HG02623 (cell line): ENCODE data around the gene ZNF70.

ENCODE experiments used
- ATAC-seq: cut with Tn5 transposase; IDR thresholded peaks from one replicate; pipeline ENCODE4 v1.9.1; 2021; ENCODE audit warnings: moderate library complexity; ENCODE audit not compliant: unreplicated experiment

ZNF70 gene

DNA sequence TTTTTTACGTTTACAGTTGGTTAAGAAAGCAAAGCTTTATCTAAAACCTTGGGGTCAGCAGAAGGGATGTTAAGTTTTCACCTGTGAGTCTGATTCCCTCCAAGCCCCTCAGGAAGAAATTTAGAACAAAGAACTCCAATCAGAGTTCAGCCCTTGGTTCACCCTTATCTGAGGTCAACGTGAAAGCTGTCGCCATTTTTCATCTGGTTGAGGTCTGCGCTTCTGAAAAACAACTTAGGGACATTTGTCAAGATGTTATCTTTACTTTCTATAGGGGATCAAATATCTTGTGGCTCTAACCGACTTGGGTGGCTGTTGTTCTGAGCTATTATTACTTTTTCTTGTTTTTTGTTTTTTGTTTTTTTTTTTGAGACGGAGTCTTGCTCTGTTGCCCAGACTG, 30.1 kb downstream of the ZNF70 start:
- ATAC-seq: no peak

DNA sequence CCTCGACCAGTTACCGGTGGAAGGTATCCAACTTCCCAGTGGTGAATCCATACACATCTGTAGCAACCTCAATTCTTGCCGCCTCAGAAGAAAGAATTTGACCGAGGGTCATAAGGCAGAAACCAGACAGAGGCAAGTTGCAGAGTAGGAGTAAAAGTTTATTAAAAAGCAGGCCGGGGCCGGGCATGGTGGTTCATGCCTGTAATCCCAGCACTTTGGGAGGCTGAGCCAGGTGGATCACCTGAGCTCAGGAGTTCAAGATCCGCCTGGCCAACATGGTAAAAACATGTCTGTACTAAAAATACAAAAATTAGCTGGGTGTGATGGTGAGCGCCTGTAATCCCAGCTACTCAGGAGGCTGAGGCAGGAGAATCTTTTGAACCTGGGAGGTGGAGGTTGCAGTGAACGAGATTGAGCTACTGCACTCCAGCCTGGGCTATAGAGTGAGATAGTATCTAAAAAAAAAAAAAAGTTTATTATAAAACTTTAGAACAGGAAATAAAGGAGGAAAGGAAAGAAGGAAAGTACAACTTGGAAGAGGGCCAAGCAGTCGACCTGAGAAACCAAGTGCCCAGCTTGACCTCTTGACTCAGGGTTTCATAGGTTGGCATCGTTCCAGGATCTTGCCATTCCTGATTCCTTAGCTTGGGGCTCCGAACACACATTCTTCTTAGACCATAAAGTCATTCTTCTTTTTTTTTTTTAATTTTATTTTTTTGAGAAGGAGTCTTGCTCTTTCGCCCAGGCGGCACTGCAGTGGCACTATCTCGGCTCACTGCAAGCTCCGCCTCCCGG, 32.3 kb downstream of the ZNF70 start:
- ATAC-seq: no peak

DNA sequence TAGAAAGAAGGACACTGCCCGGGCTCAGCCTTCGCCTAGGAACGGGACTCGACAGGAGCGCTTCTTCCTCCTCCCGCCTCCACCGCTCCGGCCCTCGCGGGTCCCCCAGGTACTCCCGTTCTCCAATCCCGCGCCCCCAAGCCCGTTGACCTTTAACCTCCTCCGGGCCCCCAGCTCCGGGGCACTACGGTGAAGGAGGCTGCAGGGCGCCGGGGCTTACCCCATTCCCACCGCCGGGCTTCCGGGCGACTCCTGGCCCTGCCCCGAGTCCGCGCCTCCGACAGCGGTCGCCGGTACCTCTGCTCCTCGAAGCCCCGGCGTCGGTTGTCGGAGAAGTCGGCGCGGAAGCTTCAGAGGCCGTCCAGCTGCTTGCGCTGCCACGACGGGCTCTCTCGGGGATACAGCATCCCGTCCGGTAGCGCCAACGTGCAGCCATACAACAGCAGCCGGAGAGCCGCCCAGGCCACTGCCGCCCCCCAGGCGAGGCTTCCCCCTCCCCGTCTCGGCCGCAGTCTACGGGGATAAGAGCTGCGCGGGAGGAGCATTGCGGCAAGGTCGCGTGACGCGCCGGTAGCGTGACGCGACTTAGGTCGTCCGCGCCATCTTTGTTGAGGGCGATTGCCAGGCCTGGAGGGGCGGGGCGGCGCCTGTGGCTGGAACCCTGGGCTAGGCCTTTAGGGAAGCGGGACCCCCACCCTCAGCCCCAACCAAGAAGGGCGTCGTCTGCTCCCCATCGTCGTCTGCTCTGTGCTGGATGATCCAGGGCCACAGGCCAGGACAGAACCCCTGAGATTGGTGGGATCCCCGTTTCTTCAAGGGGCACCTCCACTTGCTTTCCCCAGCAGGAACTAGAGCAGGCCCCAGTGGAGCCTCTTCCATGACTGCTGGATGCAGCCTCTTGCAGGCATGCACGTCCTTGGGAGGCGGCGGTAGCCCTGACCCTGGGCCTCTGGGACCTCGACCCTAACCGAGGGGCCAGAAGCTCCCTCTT, 33.8 kb downstream of the ZNF70 start:
- peak; percentile 79 for ATAC-seq

DNA sequence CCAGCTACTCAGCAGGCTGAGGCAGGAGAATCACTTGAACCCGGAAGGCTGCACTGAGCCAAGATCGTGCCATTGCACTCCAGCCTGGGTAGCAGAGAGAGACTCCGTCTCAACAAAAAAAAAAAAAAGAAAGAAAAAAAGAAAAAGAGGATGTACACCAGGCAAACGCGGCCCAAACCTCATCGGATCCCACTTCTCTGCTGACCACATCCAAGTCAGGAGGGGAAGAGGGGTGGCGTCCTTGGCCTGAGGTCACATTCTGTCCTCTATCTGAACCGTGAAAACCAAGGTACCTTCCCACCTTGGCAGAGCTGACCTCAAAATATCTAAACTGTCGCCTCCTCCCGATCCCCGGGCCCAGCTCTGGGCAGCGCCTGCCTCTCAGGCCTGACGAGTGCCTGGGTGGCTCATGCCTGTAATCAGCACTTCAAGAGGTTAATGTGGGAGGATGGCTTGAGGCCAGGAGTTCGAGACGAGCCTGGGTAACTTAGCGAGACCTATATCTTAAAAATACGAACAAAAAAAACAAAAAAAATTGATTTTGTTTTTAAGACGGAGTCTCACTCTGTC, 35.0 kb downstream of the ZNF70 start:
- ATAC-seq: no peak

DNA sequence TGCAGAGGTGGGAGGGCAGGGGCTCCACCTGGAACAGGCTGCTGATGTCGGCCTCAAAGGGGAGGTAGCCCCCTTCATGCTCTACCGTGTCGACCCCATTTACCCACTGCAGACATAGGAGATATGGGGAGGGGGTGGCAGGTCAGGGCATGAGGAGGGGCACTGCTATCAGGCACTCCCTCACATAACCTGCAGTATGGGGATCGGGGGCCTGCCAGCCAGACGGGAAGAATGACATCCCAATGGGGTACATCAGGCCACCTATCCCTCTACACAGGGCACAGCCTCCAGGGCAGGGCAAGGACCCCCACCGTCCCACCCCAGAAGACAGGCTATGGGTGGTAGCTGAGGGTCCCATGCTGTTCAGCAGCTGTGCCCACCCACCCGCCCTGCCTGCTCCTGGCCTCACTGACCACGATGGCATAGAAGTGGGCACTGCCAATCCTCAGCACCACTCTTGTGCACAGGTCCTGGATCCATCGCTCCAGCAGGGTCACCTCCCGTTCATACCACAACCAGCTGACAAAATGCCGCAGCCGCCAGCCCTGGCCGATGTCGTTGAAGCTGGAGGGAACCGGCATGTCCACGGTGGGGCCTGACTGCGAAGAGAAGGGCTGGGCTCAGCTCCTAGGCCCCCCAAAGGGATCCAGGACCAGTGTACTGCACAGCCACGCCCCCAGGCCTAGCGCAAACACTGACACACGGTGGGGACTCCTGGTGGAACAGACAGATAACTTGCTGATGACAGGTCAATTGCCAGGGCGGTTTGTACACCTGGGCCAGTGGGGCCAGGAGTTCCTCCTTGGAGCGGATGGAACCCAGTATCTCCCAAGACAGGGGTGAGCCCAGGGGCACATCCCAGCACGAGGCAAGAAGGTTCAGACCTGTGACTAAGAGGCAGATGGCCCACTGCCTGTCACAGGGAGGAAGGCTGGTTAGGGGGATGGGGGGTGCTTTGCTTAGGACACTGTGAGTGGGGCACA, 36.0 kb downstream of the ZNF70 start:
- ATAC-seq: no peak

DNA sequence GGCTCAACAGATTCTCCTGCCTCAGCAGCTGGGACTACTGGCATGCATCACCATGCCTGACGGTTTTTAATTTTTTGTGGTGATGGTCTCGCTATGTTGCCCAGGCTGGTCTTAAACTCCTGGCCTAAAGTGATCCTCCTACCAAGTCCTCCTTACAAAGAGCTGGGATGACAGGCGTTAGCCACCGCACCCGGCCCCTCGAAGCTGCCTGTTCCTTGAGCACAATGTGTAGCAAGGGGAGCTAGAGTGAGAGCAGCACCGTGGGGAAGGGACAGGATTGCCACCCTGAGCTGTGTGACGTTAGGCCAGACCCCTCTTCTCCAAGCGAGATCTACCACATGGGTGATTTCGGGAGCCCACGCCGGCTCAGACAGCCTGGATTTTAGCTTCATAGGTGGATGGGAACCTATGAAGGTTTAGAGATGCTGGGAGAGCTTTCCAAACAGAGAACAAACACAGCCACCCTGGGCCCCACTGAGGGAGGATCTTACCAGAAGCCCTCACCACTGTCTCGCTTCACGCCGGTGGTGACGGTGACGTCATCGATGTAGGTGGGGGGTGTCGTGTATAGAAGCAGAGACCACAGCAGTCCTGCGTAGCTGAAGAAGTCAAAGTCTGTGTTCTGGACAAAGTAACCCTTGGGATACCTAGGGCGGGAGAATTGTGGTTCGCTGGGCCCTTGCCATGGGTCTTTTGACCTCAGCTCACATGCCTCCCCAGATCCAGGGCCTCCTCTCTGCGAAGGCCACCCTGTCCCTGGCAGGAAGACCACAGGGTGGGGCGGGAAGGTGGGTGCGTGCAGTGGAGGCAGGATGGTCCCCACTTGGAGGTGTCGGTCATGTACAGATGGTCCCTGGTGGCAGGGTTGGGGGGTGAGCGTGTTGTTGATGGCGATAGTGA, 37.0 kb downstream of the ZNF70 start:
- ATAC-seq: no peak

DNA sequence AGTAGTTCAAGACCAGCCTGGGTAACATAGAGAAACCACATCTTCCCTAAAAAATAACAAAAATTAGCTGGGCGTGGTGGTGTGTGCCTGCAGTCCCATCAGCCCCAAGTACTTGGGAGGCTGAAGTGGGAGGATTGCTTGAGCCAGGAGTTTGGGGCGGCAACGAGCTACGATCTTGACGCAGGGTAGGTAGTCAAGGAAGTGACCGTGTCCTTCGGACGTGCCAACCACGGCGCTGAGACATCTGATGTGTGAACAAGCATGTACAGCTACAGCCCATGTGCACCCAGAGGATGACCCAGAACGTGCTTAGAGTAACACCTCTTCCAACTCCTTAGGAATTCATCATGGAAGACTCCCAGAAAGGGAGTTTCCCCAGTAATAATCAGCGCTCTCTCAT, 38.7 kb downstream of the ZNF70 start:
- ATAC-seq: no peak

DNA sequence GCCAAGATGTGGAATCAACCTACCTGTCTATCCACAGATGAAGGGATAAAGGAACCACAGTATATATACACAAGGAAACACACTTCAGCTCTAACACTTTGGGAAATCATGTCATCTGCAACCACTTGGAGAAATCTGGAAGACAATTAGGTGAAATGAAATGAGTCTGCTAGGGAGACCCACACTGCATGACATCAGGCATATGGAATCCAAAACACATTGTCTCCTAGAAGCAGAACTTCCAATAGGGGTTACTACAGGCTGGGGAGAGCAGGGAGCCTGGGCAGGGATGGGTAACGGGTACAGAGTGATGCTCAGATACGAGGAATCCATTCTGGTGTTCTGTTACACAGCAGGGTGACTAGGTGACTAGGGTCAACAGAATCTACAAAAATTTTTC, 41.8 kb downstream of the ZNF70 start:
- ATAC-seq: no peak

DNA sequence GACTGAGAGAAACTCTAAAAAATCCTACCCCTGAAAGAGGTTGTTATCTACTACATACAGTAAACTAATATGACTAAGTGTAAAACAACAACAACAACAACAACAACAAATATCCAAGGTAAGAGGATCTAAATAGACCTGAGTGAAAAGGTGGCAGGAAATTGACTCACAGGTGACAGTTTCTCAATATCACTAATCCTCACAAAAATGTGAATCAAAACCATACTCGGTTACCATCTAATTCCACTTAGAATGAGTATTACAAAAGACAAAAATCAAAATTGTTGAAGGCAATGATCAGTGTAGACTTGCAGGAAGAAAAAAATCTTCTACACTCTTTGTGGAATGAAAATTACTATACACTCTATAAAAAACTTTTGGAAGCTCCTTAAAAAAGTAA, 42.6 kb downstream of the ZNF70 start:
- no peak for ATAC-seq

DNA sequence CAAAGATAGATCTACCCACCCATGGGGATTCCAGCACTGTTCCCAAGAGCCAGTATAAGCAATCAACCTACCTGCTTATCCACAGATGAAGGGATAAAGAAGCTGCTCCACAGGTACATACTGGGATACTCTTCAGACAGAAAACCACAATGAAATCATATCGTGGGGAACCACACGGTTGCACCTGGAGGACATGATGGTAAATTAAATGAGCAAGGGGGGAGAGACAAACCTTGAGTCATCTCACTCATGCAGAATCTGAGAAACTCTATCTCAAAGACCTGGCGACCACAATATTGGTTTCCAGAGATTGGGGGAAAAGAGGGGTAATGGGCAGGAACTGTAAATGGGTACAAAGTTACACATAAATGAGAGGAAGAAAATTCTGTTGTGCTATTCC, 45.6 kb downstream of the ZNF70 start:
- no peak for ATAC-seq

DNA sequence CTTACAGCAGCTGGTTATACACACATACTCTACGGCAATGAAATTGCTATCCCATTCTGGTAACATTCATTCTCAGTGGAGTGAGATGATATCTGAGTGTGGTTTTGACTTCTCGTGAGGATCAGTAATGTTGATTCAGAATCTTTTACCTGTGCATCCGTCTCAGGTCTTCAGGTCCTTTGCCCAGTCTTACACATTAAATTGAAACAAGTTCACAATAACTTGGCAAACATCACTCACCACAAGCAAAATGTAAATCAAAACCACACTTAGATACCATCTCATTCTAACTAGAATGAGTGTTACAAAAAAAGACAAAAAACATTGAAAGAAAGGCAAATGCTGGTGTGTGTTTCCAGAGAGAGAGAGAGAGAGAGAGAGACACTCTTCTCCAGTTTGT, 46.1 kb downstream of the ZNF70 start:
- no peak for ATAC-seq

DNA sequence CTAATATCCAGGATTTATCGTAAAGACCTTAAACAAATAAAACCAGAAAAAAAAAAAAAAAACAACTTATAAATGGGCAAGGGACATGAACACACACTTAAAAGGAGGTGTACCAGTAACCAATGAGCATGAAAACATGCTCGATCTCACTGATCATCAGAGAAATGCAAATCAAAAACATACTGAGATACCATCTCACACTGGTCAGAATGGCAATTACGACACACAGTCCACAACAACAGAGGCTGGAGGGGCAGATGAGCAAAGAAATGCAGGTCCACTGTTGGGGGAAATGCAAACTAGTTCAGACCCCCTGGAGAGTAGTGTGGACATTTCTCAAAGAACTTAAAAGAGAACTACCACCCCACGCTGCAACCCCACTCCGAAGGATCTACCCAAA, 46.9 kb downstream of the ZNF70 start:
- ATAC-seq: no peak

DNA sequence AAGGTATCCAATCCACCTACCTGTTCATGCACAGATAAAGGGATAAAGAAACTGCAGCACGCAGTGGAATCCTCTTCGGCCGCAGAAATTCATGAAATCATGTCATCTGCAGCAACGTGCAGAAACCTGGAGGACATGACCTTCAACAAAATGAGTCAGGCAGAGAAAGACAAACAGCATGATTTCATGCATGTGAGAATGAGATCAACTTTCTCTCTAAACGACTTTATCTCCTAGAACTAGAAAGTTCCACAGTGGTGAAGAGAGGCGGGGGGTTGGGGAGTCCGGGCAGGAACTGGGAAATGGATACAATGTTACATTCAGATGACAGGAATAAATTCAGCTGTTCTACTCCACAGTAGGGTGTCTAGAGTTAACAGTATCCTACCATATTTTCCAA, 50.2 kb downstream of the ZNF70 start:
- no peak for ATAC-seq

DNA sequence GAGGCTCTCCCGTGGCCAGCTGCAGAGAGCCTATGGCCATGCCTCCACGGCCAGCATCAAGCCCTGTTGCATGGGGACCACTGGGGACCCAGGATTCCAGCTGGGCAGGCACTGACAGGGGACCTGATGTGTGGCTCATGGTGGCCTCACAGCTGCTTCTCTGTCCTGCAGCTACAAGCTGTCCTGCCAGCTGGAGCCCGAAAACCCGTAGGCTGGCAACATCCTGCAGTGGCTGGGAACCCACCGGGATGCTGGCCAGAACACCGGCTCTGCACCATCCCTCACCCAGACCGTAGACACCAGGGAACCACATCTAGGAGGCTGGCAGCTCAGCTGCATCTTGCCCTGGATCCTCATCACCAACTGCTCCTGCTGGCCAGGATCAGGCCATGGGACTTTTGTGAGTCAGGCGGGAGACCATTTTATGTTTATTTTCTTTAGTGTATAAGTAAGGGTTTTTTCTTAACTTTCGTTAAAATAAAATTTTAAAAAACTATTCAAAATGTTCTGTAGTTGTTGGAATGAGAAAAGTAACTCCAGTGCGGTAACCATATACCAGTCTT, 52.2 kb downstream of the ZNF70 start:
- ATAC-seq: no peak

DNA sequence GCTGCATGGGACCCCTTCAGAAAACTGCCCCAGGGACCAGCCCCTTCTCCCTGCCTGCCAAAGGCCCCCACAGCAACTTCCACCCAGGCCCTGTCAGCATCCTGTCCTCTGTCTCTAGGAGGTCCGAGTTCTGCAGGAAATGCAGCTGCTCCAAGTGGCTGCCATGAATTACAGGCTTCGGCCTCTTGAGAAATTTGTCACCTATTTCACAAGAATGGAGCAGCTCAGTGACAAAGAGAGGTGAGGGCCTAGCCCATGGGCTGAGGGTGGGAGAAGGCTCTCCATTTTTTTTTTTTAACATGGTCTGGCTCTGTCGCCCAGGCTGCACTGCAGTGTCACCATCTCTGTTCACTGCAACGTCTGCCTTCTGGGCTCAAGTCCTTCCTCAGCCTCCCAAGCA, 52.8 kb downstream of the ZNF70 start:
- no peak for ATAC-seq

DNA sequence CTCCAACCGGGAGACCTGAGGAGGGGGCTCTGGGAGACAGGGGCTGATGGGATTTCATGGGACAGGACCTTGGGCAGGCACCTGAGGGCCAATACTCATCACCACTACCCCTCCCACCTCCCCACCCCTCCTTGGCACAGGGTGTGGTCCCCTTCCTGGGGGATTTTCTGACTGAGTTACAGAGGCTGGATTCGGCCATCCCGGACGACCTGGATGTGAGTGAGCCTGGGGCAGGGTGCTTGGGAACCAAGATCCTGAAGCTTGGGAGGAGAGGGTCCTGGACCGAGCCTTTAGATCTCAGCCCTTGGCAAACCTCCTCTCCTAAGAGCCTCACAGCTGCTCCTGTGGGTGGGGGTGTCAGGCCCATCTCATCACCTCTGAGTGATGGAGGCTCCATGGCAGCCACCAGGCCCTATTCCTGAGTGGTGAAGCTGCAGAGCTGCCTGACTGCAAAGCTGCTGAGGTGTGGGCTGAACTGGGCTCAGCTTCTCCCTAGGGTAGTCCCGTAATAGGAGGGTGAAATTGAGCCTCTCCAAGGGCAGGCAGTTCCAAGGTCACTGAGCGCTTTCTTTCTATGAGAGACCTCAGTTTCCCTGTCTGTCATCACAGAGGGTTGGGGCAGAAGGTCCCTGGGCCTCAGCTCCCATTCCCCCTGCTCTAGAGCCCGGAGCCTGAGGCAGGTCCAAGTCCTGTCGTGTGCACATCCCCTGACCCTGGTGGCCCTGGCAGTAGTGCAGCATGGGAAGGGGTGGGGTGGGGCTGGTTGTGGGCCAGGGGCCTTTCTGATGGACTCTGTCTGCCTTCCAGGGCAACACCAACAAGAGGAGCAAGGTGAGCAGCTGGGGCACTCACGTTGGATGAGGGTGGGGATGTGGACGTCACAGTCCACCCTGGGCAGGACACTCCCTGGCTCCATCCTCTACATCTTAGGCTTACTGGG, 53.6 kb downstream of the ZNF70 start:
- no peak for ATAC-seq

DNA sequence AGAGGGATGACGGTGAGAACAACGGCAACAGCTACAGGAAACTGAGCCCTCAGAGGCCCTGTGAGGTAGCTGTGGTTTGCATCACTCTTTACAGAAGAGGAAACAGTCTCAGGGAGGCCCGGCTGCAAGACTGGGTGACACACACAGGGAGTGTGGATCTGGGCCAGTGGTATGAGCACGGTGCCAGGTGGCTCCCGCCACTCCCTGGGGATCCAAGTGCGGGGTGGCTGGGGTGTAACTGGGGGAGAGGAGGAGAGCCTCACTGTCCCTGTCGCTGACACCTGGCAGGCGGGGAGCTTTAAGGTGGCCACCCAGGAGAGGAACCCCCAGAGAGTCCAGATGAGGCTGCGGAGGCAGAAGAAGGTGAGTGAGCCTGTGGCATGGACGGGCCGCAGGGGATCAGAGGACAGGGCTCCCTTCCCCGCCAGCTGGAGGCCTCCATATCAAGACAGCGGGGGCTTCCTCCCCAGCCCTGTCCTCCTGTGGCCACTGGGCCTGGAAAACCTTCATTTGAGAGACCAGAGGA, 54.5 kb downstream of the ZNF70 start:
- peak; percentile 72 for ATAC-seq
